Measurements from ENCODE around the gene MCL1.
"Not testable (repeated sequence)": the region's sequence is repeated elsewhere in the genome, so short reads cannot be mapped to it uniquely, and the experiment has no call there.

The MCL1 gene

DNA sequence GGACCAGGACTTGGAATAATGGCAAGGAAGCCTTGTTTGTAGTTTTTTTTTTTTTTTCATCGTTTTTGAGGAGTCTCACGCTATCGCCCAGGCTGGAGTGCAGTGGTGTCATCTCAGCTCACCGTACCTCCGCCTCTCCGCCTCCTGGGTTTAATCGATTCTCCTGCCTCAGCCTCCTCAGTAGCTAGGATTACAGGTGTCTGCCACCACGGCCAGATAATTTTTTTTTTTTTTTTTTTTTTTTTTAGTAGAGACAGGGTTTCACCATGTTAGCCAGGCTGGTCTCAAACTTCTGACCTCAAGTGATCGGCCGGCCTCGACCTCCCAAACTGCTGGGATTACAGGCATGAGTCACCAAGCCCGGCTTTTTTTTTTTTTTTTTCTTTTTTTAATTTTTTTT is 23.0 kb upstream of the MCL1 start:
- not testable (repeated sequence) for DNase-seq (ENCODE audit: low read depth in 2 of 2)

GRCh38 chr1:150601540-150601939 is 22.1 kb upstream of the MCL1 start:
- DNase-seq (ENCODE audit: low read depth in 2 of 2) = no peak

DNA sequence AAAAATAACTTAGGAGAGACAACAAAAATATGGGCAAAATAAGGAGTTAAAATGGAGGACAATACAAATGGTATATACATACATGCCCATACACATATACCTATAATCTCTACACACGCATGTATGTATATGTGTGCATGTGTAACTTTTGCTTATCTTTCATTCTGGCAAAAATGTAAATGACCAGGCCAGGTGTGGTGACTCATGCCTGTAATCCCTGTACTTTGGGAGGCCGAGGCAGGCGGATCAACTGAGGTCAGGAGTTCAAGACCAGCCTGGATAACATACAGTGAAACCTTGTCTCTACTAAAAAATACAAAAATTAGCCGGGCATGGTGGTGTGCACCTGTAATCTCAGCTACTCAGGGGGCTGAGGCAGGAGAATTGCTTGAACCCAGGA is 18.9 kb upstream of the MCL1 start:
- not testable (repeated sequence) for DNase-seq (ENCODE audit: low read depth in 2 of 2)

DNA sequence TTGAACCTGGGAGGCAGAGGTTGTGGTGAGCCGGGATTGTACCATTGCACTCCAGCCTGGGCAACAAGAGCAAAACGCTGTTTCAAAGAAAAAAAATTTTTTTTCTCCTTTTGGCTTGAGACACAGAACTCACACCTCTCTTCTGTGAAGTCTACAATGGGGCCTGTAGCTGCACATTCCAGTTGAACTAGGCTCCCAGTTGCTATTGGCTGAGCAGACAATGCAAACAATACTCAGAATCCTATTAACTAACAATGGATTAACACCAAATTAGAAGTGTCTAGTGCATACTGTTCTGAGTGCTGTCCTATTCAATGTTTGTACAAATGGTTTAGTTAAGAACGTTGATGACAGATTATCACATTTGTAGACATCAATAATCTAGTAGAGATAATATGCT is 17.6 kb upstream of the MCL1 start:
- no peak for DNase-seq (ENCODE audit: low read depth in 2 of 2)

GRCh38 chr1:150596095-150596892 is 16.9 kb upstream of the MCL1 start:
- DNase-seq (ENCODE audit: low read depth in 2 of 2) = no peak

GRCh38 chr1:150582371-150582770 is 3.0 kb upstream of the MCL1 start:
- no peak for DNase-seq (ENCODE audit: low read depth in 2 of 2)

- not testable (repeated sequence) for DNase-seq (ENCODE audit: low read depth in 2 of 2)
Observed at GRCh38 chr1:150581962-150582361, 2.6 kb upstream of the MCL1 start.

DNA sequence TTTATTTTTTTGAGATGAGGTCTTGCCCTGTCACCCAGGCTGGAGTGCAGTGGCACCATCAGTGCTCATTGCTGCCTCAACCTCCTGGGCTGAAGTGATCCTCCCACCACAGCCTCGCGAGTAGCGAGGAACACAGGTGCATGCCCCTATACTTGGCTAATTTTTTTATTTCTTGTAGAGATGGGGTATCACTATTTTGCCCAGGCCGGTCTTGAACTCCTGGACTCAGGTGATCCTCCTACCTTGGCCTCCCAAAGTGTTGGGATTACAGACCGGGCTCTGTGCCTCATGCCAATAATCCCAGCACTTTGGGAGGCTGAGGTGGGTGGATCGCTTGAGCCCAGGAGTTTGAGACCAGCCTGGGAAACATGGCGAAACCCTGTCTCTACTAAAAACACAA is 2.0 kb upstream of the MCL1 start:
- not testable (repeated sequence) for DNase-seq (ENCODE audit: low read depth in 2 of 2)

DNA sequence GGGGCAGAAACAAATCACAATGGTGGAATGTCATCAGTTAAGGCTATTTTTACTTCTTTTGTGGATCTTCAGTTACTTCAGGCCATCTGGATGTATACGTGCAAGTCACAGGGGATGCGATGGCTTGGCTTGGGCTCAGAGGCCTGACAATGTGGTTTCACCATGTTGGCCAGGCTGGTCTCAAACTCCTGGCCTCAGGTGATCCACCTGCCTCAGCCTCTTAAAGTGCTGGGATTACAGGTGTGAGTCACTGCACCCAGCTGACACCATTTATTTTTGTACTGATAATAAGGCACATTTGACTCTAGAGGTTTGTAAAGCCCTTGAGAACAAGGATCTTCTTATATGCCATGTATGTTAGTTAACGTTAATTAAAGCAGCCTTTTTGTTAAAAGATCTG is 1.6 kb upstream of the MCL1 start:
- not testable (repeated sequence) for DNase-seq (ENCODE audit: low read depth in 2 of 2)

DNA sequence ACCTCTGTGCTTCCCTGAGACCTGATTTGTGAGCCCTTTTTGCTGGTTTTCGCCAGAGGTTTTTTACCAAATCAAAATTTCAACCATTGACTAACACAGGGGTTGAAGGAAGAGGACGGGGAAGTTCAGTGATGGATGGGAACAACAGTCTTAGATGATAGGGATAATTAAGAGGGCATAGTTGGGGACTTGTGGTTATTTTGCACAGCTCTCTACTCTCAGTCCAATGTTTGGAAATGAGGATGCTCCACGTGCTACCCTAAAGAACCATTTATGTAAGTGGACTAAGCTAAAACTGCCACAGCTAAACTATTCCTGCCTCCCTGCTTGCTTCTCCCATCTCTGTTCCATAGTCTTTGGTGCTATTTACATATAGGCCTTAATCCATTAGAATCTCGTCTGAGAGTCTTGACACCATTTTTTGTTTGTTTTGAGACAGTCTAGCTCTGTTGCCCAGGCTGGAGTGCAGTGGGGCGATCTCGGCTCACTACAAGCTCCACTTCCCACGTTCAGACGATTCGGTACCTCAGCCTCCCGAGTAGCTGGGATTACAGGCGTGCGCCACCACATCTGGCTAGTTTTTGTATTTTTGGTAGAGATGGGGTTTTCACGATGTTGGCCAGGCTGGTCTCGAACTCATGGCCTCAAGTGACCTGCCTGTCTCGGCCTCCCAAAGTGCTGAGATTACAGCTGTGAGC is 684 bp upstream of the MCL1 start:
- no peak for DNase-seq (ENCODE audit: low read depth in 2 of 2)

- peak in 1 of 2 donors; percentile 56 for DNase-seq (ENCODE audit: low read depth in 2 of 2)
Observed at GRCh38 chr1:150578272-150579109, 919 bp downstream of the MCL1 start.

- no peak for DNase-seq (ENCODE audit: low read depth in 2 of 2)
Observed at GRCh38 chr1:150577557-150578271, 1.7 kb downstream of the MCL1 start.

GRCh38 chr1:150576794-150577556 is 2.4 kb downstream of the MCL1 start:
- DNase-seq (ENCODE audit: low read depth in 2 of 2) = no peak

- DNase-seq (ENCODE audit: low read depth in 2 of 2) = no peak
Observed at GRCh38 chr1:150576367-150576711, 3.1 kb downstream of the MCL1 start.

- DNase-seq (ENCODE audit: low read depth in 2 of 2) = no peak
Observed at GRCh38 chr1:150575518-150576366, 3.7 kb downstream of the MCL1 start.

DNA sequence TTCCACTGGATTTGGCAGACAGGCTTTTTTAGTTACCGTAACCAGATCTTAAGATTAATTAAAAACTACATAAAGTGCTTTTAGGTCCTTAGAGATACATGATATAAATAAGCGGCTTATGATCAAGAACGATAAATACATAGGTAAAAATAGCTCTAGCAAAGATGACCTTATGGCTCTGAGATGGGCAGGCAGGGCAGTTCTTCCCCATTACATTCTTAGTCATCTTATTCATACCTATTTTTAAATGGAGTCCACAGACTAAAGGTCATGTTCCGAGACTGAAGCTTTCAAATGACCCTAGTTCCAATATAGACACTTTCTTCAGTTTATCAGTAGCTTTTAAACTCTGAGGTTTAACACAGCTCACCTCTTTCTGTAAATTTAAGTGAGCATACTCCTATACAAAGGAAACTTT is 4.3 kb downstream of the MCL1 start:
- DNase-seq (ENCODE audit: low read depth in 2 of 2) = no peak

- no peak for DNase-seq (ENCODE audit: low read depth in 2 of 2)
Observed at GRCh38 chr1:150574260-150575071, 4.9 kb downstream of the MCL1 start.

GRCh38 chr1:150573648-150574071 is 5.8 kb downstream of the MCL1 start:
- DNase-seq (ENCODE audit: low read depth in 2 of 2) = not testable (repeated sequence)
